GM12874 (cell line): ENCODE data around the gene PPP1CA.

Experiments used
- CTCF ChIP-seq: IDR thresholded peaks from 2 replicates; pipeline ENCODE4 v1.5.1; 2011; ENCODE audit warnings: low read depth, mild to moderate bottlenecking, control low read depth, low read length, moderate library complexity; ENCODE audit not compliant: insufficient read depth

PPP1CA gene

GRCh38 chr11:67406969-67407687, 5.5 kb upstream of the PPP1CA start:
- no peak for TF ChIP-seq CTCF

- TF ChIP-seq CTCF = no peak
These were observed 4.8 kb upstream of the PPP1CA start for GRCh38 chr11:67406420-67406968.

GRCh38 chr11:67405688-67406339, 4.2 kb upstream of the PPP1CA start:
- no peak for TF ChIP-seq CTCF

- no peak for TF ChIP-seq CTCF
These were observed 3.5 kb upstream of the PPP1CA start for GRCh38 chr11:67405196-67405567.

GRCh38 chr11:67404515-67405195, 3.0 kb upstream of the PPP1CA start:
- TF ChIP-seq CTCF = no peak

- TF ChIP-seq CTCF = no peak
These were observed 640 bp downstream of the PPP1CA start for GRCh38 chr11:67400942-67401494.
